IPS-NIHi11 (cell line): ENCODE measurements around the gene GTPBP2.
"Not testable (repeated sequence)": the region's sequence is repeated elsewhere in the genome, so short reads cannot be mapped to it uniquely, and the experiment has no call there.

Source experiments
- DNase-seq: peaks from one replicate; pipeline ENCODE4 v3.0.0; 2012; ENCODE audit warnings: mixed read lengths, low spot score

Gene GTPBP2

DNA sequence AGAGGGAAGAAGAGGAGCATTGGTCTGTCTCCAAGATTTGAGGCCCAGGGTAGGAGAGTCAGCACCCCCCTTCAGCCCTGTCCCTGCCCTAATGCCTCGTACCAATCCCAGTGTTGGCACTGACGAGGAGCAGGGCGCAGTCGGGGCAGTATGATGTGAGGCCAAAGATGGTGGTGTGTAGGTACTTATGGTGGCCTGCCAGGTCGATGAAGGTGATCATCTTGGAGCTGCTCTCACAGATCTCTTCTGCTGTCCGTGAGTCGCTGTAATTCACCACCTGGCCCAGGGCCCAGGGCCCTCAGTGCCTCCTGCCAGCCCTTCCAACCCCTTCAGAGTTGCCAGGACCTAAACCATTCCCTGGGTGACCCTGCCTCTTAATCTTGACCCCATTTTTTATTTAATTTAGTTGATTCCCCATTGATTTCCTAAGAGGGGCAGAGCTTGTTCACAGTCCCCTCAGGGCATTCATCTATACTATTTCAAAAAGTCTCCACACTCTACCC lies 4.2 kb downstream of the GTPBP2 start:
- DNase-seq = no peak

DNA sequence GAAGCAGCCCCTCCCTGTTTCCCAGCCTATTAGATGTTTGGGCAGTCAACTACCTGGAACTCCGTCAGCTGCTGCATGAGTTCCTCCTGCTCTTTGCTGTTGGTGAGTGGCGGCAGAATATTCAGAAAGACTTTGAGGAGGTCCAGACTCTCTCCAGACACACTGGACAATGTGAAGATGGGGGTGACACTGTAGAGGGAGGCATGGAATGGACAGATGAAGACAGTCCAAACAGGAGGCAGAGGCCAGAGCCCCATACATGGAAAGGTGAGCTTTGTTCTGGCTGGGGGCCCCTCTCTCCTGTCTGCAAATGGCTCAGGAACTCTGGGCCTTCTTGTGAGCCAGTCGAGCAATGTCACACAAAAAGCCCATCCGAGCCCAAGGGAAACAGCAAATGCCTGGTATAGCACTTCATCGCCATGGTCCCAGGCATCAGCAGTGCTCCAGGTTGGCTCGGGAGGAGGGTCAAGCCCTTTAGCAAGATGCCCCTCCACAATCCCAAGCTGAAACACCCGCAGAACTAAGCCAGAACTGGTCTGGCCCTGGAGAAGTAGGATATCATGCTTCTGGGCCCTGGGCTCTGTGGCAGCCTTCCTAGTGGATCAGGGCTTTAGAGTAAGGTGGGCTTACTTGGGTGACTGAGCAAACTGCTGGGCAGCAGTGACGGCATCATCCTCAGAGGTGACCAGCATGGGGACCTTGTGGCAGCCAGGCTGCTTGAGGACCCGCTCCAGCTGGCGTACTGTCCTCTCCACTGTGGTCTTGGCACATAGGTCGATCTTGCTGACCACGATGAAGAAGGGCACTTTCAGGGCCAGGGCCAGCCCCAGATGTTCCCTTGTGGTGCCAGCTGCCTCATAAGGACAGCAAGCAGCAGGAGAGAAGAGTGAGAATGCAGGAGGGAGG lies 4.9 kb downstream of the GTPBP2 start:
- no peak for DNase-seq

DNA sequence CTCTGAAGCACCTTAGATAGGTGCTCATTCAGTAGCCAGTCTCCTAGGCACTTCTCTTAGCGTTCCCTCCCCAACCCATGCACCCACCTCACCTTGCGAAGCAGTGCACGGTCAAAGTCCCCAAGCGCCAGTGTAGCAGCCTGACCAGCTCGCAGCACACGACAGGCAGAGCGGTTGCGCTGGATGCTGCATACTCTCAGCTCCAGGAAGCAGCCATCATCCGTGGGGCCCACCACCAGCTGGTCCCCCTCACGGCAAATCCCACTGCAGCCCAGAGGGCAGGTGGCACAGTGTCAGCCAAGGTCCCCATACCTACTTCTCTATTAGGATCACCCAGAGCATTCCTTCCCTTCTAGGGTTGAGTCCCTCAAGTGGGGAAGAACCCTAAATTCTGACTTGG lies 6.5 kb downstream of the GTPBP2 start:
- DNase-seq = no peak

DNA sequence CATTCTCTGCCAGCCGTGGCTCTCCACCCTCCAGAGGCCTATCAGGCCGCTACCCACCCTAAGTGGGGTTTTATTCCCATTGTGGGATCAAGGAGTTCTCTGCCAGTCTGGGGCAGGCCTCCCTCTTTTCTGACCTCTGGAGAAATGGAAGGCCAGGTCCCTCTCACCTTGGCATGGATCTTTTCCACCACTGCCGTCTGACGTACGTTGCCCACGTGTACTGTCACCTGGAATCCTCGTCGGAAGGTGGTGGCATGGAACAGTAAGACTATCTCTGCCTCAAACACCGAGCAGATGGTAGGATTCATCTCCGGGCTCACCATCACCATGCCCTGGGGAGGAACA lies 7.3 kb downstream of the GTPBP2 start:
- DNase-seq = no peak

DNA sequence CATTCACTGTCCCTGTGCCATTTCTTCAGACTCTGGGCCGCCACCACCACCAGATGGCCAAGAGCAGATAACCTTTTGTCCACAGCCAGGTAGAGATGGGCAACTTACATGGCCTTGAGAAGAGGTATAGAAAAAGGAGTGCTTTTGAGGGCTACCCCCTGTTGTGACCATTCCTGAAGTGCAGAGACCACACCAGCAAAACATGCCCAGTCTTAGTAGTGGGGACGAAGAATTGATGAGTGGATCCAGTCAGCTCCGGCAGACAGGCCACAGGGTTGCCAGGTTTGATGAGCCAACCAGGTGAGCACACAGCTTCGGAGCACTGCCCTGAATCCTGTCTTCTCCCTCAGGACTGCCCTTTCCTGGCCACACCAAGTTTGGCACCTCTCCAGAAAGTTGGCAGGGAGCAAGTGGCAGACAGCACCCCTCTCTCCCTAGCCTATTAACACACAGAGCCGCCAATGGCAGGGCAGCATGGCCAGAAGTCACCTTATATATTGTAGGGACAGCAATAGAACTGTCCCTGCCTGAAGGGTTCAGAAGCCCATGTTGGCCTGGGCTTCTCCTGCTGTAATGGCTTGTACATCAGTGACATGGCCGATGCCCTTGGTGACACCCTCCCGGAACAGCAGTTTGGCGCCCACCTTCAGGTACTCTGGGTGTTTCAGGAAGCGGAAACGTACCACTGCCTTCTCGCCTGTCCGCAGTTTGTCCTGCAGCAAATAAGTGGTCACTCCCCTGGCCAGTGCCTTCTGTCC lies 7.8 kb downstream of the GTPBP2 start:
- no peak for DNase-seq

DNA sequence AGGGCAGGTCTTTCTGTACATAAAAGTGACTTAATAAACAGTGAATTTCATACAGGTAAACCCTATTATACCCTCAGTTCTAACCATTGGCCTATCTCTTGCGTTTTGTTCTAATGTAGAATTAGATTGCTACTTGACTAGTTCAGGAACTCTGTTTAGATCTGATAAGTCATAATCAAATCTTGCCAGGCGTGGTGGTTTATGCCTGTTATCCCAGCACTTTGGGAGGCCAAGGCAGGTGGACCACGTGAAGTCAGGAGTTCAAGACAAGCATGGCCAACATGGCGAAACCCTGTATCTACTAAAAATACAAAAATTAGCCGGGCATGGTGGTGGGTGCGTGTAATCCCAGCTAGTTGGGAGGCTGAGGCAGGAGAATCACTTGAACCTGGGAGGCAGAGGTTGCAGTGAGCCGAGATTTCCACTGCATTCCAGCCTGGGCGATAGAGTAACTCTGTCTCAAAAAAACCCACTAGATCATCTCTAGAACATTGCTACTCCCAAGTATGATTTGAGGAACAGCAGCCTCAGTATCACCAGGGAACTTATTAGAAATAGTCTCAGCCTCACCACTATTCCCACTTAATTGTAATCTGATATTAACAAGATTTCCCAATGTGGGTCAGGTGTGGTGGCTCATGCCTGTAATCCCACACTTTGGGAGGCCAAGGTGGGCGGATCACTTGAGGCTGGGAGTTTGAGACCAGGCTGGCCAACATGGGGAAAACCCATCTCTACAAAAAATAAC lies 12.2 kb downstream of the GTPBP2 start:
- DNase-seq = no peak

DNA sequence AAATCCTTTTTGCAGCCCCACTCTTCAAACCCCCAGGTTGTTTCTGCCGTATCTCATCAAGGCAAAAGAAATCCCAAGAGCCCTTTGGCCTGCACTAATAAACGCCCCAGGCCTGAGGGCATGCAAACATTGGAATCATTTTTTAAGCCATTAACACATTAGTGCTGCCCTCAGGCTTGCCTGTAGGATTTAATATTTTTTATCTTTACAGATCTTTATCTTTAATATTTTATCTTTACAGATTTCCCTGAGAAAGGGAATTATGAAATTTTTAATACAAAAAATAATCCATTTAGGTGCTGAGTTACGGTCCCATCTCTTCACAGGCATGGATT lies 14.7 kb downstream of the GTPBP2 start:
- DNase-seq = no peak

DNA sequence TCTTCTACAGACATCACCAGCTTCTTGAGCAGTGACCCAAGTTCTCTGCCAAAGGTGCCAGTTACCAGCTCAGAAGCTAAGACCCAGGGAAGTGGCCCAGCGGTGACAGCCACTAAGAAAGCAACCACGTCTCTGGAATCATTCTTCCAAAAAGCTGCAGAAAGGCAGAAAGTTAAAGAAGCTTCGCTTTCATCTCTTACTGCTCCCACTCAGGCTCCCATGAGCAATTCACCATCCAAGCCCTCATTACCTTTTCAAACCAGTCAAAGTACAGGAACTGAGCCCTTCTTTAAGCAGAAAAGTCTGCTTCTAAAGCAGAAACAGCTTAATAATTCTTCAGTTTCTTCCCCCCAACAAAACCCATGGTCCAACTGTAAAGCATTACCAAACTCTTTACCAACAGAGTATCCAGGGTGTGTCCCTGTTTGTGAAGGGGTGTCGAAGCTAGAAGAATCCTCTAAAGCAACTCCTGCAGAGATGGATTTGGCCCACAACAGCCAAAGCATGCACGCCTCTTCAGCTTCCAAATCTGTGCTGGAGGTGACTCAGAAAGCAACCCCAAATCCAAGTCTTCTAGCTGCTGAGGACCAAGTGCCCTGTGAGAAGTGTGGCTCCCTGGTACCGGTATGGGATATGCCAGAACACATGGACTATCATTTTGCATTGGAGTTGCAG lies 15.2 kb downstream of the GTPBP2 start:
- no peak for DNase-seq

DNA sequence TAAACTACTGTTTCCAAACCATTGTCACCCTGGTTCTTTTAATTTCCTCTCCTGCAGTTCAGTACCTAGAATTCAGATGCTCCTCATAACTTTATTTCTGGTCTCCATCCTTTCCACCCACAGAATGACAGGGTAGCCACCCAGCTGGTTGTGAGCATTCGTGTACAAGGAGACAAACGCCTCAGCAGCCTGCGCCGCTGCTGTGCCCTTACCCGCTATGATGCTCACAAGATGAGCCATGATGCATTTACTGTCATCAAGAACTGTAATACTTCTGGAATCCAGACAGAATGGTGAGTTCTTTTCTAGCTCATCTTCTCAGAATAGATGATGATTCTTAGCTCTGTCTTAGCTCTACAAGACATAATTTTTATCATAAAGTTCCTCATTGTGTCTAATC lies 18.6 kb downstream of the GTPBP2 start:
- DNase-seq = no peak

DNA sequence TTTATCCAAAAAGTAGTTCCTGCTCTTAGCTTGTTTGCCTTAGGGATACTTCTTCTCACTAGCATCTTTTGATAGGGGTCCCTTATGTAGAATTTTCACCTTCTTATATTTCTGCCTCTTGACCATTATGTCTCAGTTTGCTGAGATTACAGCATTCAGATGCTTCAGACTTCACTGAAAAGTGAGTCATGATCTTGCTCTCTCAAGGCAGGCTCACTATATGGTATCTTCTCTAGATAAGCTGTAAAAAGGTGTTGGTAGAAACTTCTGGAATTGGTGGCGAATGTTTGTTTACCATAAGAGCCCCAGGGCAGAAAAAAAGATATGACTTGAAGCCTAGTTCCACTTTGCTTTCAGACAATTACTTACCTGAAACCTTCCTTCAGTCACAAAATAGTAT lies 19.7 kb downstream of the GTPBP2 start:
- no peak for DNase-seq

DNA sequence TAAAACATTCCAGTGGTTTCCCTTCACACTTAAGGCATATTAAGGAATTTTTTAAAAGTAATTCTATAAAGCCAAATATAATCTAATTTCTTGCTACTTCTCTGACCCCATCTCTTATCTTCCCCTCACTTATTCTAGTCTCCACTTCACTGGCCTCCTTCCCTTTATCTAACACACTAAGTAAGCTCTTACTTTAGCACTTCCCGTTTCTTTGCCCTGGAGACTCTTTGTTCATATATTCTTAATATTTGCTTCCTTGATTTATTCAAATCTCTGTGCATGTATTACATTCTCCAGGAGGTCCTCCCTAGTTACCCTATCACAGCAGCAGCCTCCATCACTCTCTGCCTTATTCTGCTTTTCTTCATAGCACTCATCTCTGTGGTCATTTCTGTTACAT lies 20.3 kb downstream of the GTPBP2 start:
- no peak for DNase-seq

DNA sequence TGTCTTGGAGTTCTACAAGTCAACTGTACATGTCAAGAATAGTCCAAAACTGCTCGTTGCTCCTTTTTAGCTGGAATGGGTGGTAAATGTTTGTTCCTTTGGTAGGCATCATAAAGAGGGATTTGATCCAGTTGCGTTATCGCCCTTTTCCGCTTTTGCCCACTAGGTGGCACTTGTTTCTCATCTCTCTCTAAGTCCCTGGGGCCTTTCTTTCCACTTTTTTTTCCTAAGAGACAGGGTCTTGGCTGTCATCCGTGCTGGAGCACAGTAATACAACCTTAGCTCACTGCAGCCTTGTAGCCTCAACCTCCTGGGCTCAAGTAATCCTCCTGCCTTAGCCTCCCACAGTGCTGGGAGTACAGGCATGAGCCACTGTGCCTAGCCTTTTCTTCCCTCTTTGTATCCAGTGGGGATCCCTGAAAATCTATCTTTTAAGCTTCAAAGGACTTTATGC lies 20.7 kb downstream of the GTPBP2 start:
- DNase-seq = peak; percentile 79

DNA sequence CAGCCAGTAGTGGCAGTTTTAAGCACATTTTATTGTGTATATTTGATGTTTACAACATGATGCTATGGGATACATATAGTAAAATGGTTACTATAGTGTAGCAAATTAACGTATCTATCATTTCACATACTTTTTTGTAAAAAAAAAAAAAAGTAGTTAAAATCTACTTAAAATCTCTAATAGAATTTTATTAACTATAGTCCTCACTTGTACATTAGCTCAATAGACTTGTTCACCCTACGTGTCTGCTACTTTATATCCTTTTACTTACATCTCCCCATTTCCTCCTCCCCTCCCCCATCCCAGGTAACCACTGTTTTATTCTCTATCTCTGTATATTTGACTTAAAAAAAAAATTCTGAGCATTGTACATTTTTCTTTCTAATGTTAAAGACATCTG lies 23.0 kb downstream of the GTPBP2 start:
- DNase-seq = no peak

DNA sequence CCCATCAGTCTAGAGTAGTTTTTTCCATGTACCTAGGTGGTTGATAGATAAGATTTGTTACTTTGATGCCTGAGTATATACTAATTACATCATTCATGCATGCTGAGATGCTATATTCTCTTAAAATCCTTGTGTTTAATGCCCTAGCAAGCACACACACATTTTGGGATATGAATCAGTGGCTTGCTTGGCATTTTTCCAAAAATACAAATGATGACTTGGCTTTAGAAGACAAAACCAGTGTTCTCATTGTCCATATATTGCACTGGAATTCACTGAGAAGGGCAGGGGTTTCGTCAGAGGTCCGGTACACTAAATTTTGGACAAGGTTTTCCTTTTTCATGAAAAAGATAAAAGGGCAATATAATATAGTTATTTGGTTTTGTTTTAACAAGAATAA lies 24.9 kb downstream of the GTPBP2 start:
- DNase-seq = no peak

DNA sequence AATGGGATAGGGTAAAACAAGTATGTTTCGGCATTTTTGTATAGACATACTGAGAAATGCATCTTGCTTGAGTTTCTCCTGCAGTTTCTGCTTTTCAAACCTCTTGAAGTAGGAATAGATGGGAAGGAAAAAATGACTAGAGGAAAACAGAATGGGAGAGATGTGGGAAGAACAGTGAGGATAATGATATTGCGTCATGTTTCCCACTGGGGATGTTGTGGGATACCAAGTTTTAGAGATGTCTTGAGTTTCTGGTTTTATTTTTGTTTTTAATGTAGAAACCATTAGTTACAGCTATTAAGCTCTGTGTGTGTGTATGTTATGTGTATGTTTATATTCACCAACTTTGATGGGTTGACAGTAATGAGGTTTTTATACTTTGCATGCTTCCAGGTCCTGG lies 28.5 kb downstream of the GTPBP2 start:
- DNase-seq = no peak

DNA sequence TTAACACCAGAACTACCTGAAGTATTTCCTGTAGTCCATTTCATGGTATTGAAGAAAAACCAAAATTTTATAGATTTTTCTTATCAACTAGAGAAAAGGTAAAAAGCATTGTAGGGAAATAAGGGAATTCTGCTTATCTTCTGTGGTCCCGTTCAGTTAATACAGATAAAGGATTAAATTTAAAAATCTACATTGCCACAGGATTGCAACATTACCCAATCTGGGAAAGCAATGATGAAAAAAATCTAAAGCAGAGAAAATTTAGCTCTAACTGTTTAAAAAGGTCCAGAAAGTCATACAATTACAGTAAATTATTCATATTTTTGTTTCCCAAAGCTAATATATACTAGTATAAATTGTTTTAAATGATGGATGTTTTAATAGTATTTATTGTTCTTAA lies 35.1 kb downstream of the GTPBP2 start:
- DNase-seq = no peak

DNA sequence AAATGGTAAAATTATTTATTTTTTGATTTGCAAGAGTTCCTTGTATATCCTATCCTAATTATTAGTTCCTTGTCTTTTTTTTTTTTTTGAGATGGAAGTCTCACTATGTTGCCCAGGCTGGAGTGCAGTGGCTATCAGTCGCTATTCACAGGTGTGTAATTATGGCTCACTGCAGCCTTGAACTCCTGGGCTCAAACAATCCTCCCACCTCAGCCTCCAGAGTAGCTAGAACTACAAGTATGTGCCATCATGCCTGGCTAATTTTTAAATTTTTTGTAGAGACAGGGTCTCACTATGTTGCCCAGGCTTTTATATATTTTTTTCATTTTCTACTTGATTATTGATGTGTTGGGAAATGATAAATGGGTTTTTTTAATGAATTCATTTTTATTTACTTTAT lies 39.5 kb downstream of the GTPBP2 start:
- DNase-seq = not testable (repeated sequence)

DNA sequence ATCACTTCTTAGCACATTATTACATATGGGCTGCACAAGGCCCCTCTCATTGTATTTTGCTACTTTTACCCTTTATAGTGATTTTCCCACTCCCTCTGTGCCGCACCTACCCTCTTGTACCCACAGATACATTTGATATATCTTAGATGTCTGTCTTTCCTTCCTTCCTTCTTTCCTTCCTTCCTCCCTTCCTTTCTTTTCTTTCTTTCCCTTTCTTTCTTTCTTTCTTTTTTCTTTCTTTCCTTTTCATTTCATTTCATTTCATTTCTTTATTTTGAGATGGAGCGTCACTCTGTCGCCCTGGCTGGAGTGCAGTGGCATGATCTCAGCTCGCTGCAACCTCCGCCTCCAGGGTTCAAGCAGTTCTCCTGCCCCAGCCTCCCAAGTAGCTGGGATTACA lies 40.9 kb downstream of the GTPBP2 start:
- DNase-seq = no peak

DNA sequence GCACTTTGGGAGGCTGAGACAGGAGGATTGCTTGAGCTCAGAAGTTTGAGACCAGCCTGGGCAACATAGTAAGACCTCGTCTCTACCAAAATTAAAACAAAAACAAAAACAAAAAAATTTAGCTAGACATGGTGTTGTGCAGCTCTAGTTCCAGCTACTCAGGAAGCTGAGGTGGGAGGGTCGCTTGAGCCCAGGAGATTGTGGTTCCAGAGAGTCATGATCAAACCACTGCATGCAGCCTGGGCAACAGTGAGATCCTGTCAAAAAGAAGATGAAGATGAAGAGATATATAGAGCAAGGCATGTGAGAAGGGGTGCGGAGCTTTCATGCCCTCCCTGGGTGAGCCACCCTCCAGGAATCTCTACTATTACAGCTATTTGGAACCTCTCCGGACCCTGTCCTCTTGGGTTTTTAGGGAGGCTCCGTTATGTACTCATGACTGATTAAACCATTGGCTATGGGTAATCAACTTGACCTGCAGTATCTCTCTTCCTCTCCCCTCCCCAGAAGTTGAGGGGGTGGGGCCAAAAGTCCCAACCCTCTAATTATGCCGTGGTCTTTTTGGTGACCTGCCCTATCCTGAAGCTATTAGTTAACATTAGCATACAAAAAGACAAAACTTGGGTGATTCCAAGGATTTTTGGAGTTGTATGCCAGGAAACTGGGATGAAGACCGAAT lies 44.0 kb downstream of the GTPBP2 start:
- DNase-seq = no peak

DNA sequence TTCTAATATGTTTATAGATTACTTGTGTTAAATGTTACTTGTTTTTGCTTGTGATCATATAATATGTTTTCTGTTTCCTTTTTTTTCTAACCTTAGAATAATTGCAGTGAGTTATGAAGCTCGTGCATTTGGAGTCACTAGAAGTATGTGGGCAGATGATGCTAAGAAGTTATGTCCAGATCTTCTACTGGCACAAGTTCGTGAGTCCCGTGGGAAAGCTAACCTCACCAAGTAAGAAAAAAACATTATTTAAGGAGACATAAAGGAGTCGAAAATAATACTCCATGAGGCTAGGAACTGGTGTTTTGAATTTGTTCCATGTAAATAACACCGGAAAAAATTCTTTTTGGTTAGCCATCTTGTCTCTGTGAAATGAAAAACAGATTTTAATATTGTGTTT lies 46.2 kb downstream of the GTPBP2 start:
- no peak for DNase-seq

DNA sequence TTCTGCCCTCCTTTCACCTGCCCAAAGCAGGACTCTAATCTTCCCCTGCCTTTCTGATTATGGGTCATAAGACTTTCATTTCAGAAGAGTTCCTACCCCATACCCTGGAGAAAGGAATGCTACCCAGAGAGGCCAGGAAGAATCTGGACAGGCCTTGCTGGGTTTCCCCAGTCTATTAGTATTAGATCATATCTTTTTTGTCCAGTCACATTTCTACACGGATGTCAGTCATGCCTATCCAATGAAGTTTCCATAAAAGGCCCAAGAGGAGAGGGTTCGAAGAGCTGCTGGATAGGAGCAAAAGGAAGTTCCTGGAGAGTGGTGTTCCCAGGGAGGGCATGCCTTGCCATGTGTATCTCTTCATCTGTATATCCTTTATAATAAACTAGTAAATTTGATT lies 49.9 kb downstream of the GTPBP2 start:
- no peak for DNase-seq

DNA sequence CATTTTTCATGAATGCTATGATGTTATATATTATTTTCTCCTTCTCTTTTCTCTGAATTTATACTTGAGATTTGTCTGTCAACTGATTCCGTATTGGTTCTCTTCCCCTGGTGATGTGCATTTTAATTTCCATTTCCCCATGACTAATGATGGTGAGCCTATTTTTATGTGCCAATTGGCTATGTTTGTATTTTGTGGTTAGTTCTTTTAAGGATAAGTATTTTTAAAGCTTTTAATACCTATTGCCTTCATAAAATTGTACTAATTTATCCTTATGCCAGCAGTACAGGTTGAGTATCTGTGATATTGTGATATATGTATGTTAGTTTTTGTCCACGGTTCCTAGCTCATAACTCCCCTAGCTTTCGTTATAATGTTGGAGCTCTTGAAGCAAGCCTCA lies 50.3 kb downstream of the GTPBP2 start:
- no peak for DNase-seq
